CD4-positive, alpha-beta memory T cell (primary cell): Measurements from ENCODE around the gene SLC4A11. TPM values are rescaled to one million over a fixed set of nuclear protein-coding genes. Genes with fewer than 3 reads are reported as not detected.

Source experiments
- CTCF ChIA-PET: fragments of 350-600 bp; sonication (Branson Sonifier 250); formaldehyde crosslinking; loops from one replicate; lab custom pipeline; 2021; ENCODE audit warnings: inconsistent platforms; ENCODE audit not compliant: partially characterized antibody; lab: Charles Lee
- POLR2A ChIA-PET: fragments of 350-600 bp; sonication (Branson Sonifier 250); formaldehyde crosslinking; loops from one replicate; lab custom pipeline; 2021; ENCODE audit not compliant: partially characterized antibody; lab: Charles Lee
- DNase-seq, 5 donors: peaks; one replicate each; pipeline versions ENCODE4 v3.0.0 to v3.0.0-alpha.2; 2020 to 2022; ENCODE audit warnings: mixed read lengths in 1 of 5
- H3K27ac ChIP-seq: one replicate; pipeline ENCODE4 v1.7.0; 2013; ENCODE audit warnings: low read depth, low read length
- H3K27me3 ChIP-seq: 2 replicates; pipeline ENCODE4 v1.7.0; 2013; ENCODE audit warnings: mild to moderate bottlenecking, low read length, moderate library complexity; ENCODE audit not compliant: insufficient read depth
- H3K36me3 ChIP-seq: 2 replicates; pipeline ENCODE4 v1.7.0; 2013; ENCODE audit warnings: mild to moderate bottlenecking, low read length, moderate library complexity; ENCODE audit not compliant: insufficient read depth
- H3K4me1 ChIP-seq: 2 replicates; pipeline ENCODE4 v1.7.0; 2013; ENCODE audit warnings: mild to moderate bottlenecking, low read length, moderate library complexity; ENCODE audit not compliant: insufficient read depth
- H3K4me3 ChIP-seq, 2 donors: one replicate each; pipeline ENCODE4 v1.7.0; 2013; ENCODE audit warnings: low read length in 2 of 2, mild to moderate bottlenecking in 1 of 2
- H3K9me3 ChIP-seq, 2 donors: one replicate each; pipeline ENCODE4 v1.7.0; 2013; ENCODE audit warnings: low read length in 2 of 2, control low read depth in 1 of 2; ENCODE audit not compliant: control insufficient read depth in 1 of 2
- H3K27ac Mint-ChIP-seq, 7 donors: one replicate each; pipeline ENCODE4 v1.8.0; 2020 to 2021; ENCODE audit warnings: mixed read lengths in 7 of 7, mild to moderate bottlenecking in 6 of 7, inconsistent platforms in 3 of 7, moderate library complexity in 3 of 7
- H3K27me3 Mint-ChIP-seq, 2 donors: one replicate each; pipeline ENCODE4 v1.8.0; 2020 to 2021; ENCODE audit warnings: mixed read lengths in 2 of 2
- H3K36me3 Mint-ChIP-seq, 2 donors: one replicate each; pipeline ENCODE4 v1.8.0; 2020 to 2021; ENCODE audit warnings: mixed read lengths in 2 of 2, inconsistent platforms in 1 of 2, mild to moderate bottlenecking in 1 of 2
- H3K4me1 Mint-ChIP-seq, 4 donors: one replicate each; pipeline ENCODE4 v1.8.0; 2020 to 2021; ENCODE audit warnings: mixed read lengths in 4 of 4, mild to moderate bottlenecking in 1 of 4
- H3K4me3 Mint-ChIP-seq, 8 donors: one replicate each; pipeline ENCODE4 v1.8.0; 2020 to 2021; ENCODE audit warnings: mixed read lengths in 8 of 8, mild to moderate bottlenecking in 7 of 8, moderate library complexity in 6 of 8, inconsistent platforms in 3 of 8
- H3K9me3 Mint-ChIP-seq, 8 donors: one replicate each; pipeline ENCODE4 v1.8.0; 2020 to 2021; ENCODE audit warnings: mixed read lengths in 8 of 8, mild to moderate bottlenecking in 5 of 8, inconsistent platforms in 3 of 8, moderate library complexity in 1 of 8
- intact Hi-C: fragments of 100-400 bp; cut with micrococcal nuclease; formaldehyde crosslinking; loops from one replicate; pipeline ENCODE4 v1.15.1; 2023
- polyA plus RNA-seq, 2 donors: library from polyadenylated mRNA; unstranded; fragments of 300-500 nt; fragmentation: Illumina TruSeq; gene quantifications; one replicate each; pipeline ENCODE4 v1.2.3, GENCODE V29; 2021
- total RNA-seq, 2 experiments: library from RNA; stranded (reverse); gene quantifications; one replicate each; pipeline ENCODE4 v1.2.3, GENCODE V29; 2021

SLC4A11 gene
- total and polyA plus RNA-seq, 4 experiments from 2014 or later, result 0.35 to 0.83 (median 0.37) TPM; not detected in 1

DNA sequence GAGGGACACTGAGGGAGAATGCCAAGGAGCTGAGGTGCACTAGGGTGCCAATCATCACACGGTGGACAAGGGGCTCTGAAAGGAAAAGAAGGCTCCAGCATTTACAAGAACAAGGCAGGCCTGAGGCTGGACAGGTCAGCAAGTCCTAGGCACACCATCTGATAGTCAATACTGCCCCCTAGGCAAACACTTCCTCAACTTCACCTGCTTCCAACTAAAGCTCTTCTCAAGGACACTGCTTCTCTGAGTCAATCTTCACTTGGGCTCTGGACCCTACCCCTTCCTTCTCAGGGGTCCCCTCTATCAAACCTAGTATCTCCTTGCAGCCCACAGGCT lies 37.7 kb upstream of the SLC4A11 start:
- intact Hi-C loops, result no loop called here
- no peaks in the 10 kb centered on the region for H3K27me3 ChIP-seq
- H3K4me3 ChIP-seq, result no peak overlapping the region
- Mint-ChIP-seq H3K4me1 (no peaks in the 10 kb centered on the region), H3K36me3 (peaks cover 28 to 35% of the 10 kb centered on the region in 2 donors), H3K4me3 (no peak overlapping the region), H3K9me3 (peaks cover 0 to 3% (median 0%) of the 10 kb centered on the region in 8 donors), H3K27ac (no peak overlapping the region), H3K27me3 (no peaks in the 10 kb centered on the region)
- peaks cover 5% of the 10 kb centered on the region for H3K36me3 ChIP-seq
- no peak for DNase-seq
- no peaks in the 10 kb centered on the region for H3K9me3 ChIP-seq
- ChIA-PET POLR2A (no interaction called here), CTCF (interaction anchor here (0.6 to 1.3 kb wide), 4 partner anchors 54 to 223 kb away, joined by 3 to 7 read pairs (median 4); no protein-coding TSS in a partner anchor)
- H3K4me1 ChIP-seq, result no peaks in the 10 kb centered on the region
- no peak overlapping the region for H3K27ac ChIP-seq

DNA sequence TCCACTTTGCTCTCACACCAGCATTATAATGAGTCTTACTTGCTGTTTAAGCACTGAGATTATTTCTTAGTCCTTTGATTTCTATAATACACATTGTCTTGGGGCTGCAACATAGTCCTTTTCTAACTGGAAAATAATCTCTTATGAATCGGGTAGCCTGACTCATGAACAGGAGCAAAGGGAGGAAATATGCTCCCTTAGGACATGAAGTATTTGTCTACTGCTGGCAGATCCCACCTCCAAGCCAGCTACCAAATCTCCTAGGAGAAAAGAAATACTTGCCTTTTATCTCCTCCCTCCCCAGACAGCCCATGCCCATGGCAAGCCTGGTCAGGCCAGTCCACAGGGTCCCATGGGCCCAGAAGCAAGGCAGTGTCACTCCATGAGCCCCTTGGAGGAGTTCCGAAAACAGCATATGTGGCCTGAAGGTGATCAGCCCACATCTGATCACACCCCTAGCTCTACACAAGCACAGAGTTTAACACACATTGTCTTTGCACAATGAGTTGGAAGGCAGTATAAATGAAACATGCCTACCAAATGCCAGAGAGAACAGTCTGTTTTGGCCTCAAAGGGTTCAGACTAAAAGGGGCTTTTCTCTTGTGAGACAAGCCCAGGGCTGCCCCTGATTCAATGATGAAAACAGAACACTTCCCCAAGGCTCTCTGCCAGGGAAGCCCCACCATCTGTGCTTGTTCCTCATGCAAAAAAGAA lies 37.1 kb upstream of the SLC4A11 start:
- Mint-ChIP-seq H3K9me3 (peaks cover 0 to 3% (median 0%) of the 10 kb centered on the region in 8 donors), H3K27me3 (no peaks in the 10 kb centered on the region), H3K4me3 (no peak overlapping the region), H3K4me1 (no peaks in the 10 kb centered on the region), H3K36me3 (peaks cover 24 to 32% of the 10 kb centered on the region in 2 donors), H3K27ac (no peak overlapping the region)
- no peaks in the 10 kb centered on the region for H3K9me3 ChIP-seq
- H3K27ac ChIP-seq, result no peak overlapping the region
- CTCF ChIA-PET, result interaction anchor here (1.2 to 1.3 kb wide), 2 partner anchors 199 to 222 kb away, joined by 3 to 4 read pairs; no protein-coding TSS in a partner anchor
- H3K36me3 ChIP-seq, result peaks cover under 1% of the 10 kb centered on the region
- no peaks in the 10 kb centered on the region for H3K4me1 ChIP-seq
- intact Hi-C loops, result no loop called here
- POLR2A ChIA-PET, result no interaction called here
- H3K4me3 ChIP-seq, result no peak overlapping the region
- H3K27me3 ChIP-seq, result no peaks in the 10 kb centered on the region
- no peak for DNase-seq

DNA sequence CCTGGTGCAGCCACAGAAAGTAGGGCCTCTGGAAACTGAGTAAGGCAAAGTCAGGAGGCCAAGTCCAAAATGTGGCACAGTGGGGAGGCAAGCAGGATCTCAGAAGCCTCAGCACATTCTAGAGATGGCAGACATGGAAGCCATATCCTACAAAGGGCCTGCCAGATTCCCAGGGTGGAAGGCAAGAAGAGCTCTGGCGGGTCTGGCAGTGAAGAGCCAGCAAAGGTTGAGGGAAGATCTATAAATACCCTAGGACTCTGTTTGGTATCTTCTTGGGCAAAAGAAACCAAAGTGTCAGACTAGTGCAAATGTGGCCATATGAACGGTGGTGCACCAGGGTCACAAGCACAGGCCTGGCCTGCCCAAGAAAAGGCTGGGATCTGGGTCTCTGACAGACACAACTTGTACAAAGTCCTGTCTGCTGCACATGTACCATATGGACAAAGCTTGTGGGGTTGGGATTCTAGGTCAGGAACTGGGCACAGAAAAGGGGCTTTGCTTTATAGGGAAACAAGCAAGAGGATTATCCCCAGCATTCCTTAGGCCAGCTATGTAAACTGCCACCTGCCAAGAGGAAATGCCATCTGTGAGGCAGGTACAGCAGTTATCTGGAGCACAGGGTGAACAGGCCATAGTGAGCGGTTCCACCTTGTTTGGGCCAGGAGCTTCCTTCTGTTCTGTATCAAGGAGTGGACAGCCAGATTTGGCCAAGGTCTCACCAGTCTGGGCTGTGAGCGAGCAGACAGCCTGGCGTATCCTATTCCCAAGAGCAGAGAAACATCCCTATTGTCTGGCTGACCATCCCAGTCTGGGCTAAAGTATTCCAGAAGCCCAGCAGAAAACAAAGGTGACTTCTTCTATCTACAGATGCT lies 36.3 kb upstream of the SLC4A11 start:
- H3K4me1 ChIP-seq, result no peaks in the 10 kb centered on the region
- no peak overlapping the region for H3K4me3 ChIP-seq
- H3K27me3 ChIP-seq, result no peaks in the 10 kb centered on the region
- intact Hi-C loops, result no loop called here
- POLR2A ChIA-PET, result no interaction called here
- no peak overlapping the region for H3K27ac ChIP-seq
- no peaks in the 10 kb centered on the region for H3K9me3 ChIP-seq
- H3K9me3 Mint-ChIP-seq, result peaks cover 0 to 3% (median 0%) of the 10 kb centered on the region in 8 donors
- H3K4me3 Mint-ChIP-seq, result no peak overlapping the region
- H3K36me3 ChIP-seq, result no peaks in the 10 kb centered on the region
- no peak overlapping the region for H3K27ac Mint-ChIP-seq
- no peak for DNase-seq
- peaks cover 23 to 35% of the 10 kb centered on the region in 2 donors for H3K36me3 Mint-ChIP-seq
- H3K4me1 Mint-ChIP-seq, result no peaks in the 10 kb centered on the region
- no peaks in the 10 kb centered on the region for H3K27me3 Mint-ChIP-seq
- CTCF ChIA-PET, result interaction anchor here (1.1 kb wide), 1 partner anchor 57 kb away, joined by 3 read pairs; no protein-coding TSS in a partner anchor

DNA sequence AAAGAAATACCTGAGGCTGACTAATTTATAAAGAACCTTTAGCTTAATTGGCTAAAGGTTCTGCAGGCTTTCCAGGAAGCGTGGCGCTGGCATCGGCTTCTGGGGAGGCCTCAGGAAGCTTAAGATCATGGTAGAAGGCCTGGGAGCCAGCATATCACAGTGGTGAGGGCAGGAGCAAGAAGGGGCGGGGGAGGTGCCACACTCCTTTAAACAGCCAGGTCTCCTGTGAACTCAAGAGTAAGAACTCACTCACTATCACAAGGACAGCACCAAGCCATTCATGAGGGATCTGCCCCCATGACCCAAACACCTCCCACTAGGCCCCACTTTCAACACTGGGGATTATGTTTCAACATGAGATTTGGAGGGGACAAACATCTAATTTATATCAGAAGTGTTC lies 34.4 kb upstream of the SLC4A11 start:
- no peaks in the 10 kb centered on the region for H3K36me3 ChIP-seq
- H3K36me3 Mint-ChIP-seq, result peaks cover 15 to 24% of the 10 kb centered on the region in 2 donors
- no peaks in the 10 kb centered on the region for H3K27me3 ChIP-seq
- no peaks in the 10 kb centered on the region for H3K4me1 ChIP-seq
- no peak overlapping the region for H3K27ac ChIP-seq
- H3K4me3 Mint-ChIP-seq, result no peak overlapping the region
- peaks cover 0 to 3% (median 0%) of the 10 kb centered on the region in 8 donors for H3K9me3 Mint-ChIP-seq
- CTCF ChIA-PET, result interaction anchor here (0.5 kb wide), 1 partner anchor 30 kb away, joined by 3 read pairs; no protein-coding TSS in a partner anchor
- no peak for DNase-seq
- intact Hi-C loops, result no loop called here
- H3K27me3 Mint-ChIP-seq, result no peaks in the 10 kb centered on the region
- H3K4me3 ChIP-seq, result no peak overlapping the region
- H3K27ac Mint-ChIP-seq, result no peak overlapping the region
- no peaks in the 10 kb centered on the region for H3K9me3 ChIP-seq
- POLR2A ChIA-PET, result no interaction called here
- H3K4me1 Mint-ChIP-seq, result no peaks in the 10 kb centered on the region

DNA sequence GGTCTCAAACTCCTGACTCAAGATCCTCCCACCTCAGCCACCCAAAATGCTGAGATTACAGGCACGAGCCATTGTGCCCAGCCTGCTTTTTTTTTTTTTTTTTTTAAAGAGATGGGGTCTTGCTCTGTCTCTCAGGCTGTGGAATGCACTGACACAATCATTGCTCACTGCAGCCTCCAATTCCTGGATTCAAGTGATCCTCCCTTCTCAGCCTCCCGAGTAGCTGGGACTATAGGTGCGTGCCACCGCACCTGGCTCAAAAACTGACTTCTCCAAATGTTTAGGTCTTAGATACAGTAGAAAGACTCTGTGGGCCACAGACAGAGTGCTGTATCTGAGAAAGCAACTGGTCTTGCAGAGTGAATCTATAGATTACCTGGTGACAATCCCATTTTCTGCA lies 31.1 kb upstream of the SLC4A11 start:
- H3K27ac ChIP-seq, result no peak overlapping the region
- Mint-ChIP-seq H3K27ac (no peak overlapping the region), H3K4me3 (no peak overlapping the region), H3K9me3 (peaks cover 0 to 3% (median 0%) of the 10 kb centered on the region in 8 donors), H3K36me3 (peaks cover 15 to 16% of the 10 kb centered on the region in 2 donors), H3K27me3 (no peaks in the 10 kb centered on the region), H3K4me1 (no peaks in the 10 kb centered on the region)
- no peak overlapping the region for H3K4me3 ChIP-seq
- ChIA-PET POLR2A (no interaction called here), CTCF (no interaction called here)
- DNase-seq, result no peak
- no peaks in the 10 kb centered on the region for H3K27me3 ChIP-seq
- no peaks in the 10 kb centered on the region for H3K36me3 ChIP-seq
- no peaks in the 10 kb centered on the region for H3K4me1 ChIP-seq
- H3K9me3 ChIP-seq, result no peaks in the 10 kb centered on the region
- intact Hi-C loops, result no loop called here

DNA sequence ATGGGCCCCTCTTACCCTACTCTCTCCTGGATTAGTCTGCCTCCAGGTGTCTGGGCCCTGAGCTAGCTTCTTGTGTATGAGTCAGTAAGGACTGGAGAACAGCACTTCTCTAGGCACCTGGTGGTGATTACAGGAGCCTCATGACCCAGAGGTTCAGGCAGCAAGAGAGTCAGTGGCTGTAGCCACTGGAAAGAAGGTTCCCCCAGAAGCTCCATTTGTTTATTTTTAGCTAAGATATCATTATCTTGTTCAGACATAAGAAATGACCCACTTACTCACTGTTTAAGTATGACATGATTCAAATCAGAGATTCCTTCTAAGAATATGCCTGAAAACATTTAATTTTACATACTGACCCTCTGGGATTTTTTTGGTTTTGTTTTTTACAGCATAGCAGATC lies 23.6 kb upstream of the SLC4A11 start:
- no peak for DNase-seq
- H3K4me3 ChIP-seq, result no peak overlapping the region
- H3K4me1 ChIP-seq, result no peaks in the 10 kb centered on the region
- Mint-ChIP-seq H3K27ac (no peak overlapping the region), H3K36me3 (peaks cover 38 to 48% of the 10 kb centered on the region in 2 donors), H3K4me3 (no peak overlapping the region), H3K27me3 (no peaks in the 10 kb centered on the region), H3K9me3 (peaks cover 0 to 1% (median 0%) of the 10 kb centered on the region in 8 donors), H3K4me1 (no peaks in the 10 kb centered on the region)
- H3K9me3 ChIP-seq, result no peaks in the 10 kb centered on the region
- CTCF ChIA-PET, result no interaction called here
- H3K36me3 ChIP-seq, result peaks cover 7% of the 10 kb centered on the region
- POLR2A ChIA-PET, result no interaction called here
- H3K27me3 ChIP-seq, result no peaks in the 10 kb centered on the region
- intact Hi-C loops, result no loop called here
- no peak overlapping the region for H3K27ac ChIP-seq

DNA sequence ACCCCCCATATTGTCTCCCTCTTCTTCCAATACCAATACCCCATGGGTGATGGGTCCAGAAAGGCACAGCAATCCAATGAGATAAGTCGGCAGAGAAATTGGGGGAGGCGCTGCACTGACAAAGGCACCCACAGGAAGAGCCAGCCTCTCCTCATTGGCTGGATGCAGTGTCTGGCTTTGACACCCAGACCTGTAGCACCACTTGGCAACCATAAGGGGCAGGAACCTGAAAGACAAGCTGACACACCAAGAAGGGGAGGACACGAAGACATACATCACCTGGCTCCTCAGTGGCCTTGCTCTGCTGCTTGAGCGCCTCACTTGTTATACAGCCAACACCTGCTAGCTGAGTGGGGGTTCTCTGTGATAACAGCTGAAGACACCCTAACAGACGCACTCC lies 19.4 kb upstream of the SLC4A11 start:
- H3K4me3 Mint-ChIP-seq, result no peak overlapping the region

More for the DNA sequence above, 19.4 kb upstream of the SLC4A11 start:
- Histone ChIP-seq H3K4me1 (no peaks in the 10 kb centered on the region), H3K9me3 (no peaks in the 10 kb centered on the region), H3K4me3 (no peak overlapping the region), H3K27me3 (no peaks in the 10 kb centered on the region), H3K27ac (no peak overlapping the region), H3K36me3 (peaks cover 16% of the 10 kb centered on the region)
- DNase-seq, result no peak
- Mint-ChIP-seq H3K27ac (no peak overlapping the region), H3K36me3 (peaks cover 44 to 63% of the 10 kb centered on the region in 2 donors), H3K27me3 (no peaks in the 10 kb centered on the region), H3K9me3 (peaks cover 0 to 1% (median 0%) of the 10 kb centered on the region in 8 donors), H3K4me1 (no peaks in the 10 kb centered on the region)
- intact Hi-C loops, result no loop called here
- ChIA-PET POLR2A (no interaction called here), CTCF (no interaction called here)
